ENCODE data around the gene PIK3R4. TPM values are rescaled to one million over a fixed set of nuclear protein-coding genes. Genes with fewer than 3 reads are reported as not detected.

Gene PIK3R4
- polyA plus RNA-seq, 1 donor (not counting 4 experiments of a cell fraction or from before 2014, with no cell fraction given): 49.2 TPM

- Histone ChIP-seq H3K9ac (ENCODE audit: control insufficient read depth, extremely low read depth, insufficient read depth, low read length) (no peak overlapping the region), H3K27ac (ENCODE audit: control insufficient read depth, insufficient read depth, low read length) (no peak overlapping the region), H3K4me2 (ENCODE audit: control insufficient read depth, extremely low read depth, insufficient read depth, low read depth, low read length) (no peak overlapping the region), H3K27me3 (ENCODE audit: control insufficient read depth, extremely low read depth, insufficient read depth, low read length) (no peaks in the 10 kb centered on the region), H4K20me1 (ENCODE audit: control insufficient read depth, extremely low read depth, insufficient read depth, low read length) (no peaks in the 10 kb centered on the region), H3K9me1 (ENCODE audit: control insufficient read depth, extremely low read depth, insufficient read depth, low read length) (no peaks in the 10 kb centered on the region), H3K36me3 (ENCODE audit: control insufficient read depth in 2 of 2, extremely low read depth in 1 of 2, insufficient read depth in 2 of 2, low read length in 2 of 2) (peaks cover 4% of the 10 kb centered on the region in 2 experiments), H2AFZ (ENCODE audit: control insufficient read depth, low read length) (no peak overlapping the region), H3K4me1 (ENCODE audit: control insufficient read depth, extremely low read depth, insufficient read depth, low read length) (no peaks in the 10 kb centered on the region), H3K79me2 (ENCODE audit: control insufficient read depth, insufficient read depth, low read length) (no peaks in the 10 kb centered on the region), H3K4me3 (ENCODE audit: control insufficient read depth in 2 of 3, extremely low read depth in 1 of 3, insufficient read depth in 2 of 3, low read depth in 1 of 3, low read length in 3 of 3) (no peak overlapping the region), H3K9me3 (ENCODE audit: control insufficient read depth, low read depth, low read length) (no peaks in the 10 kb centered on the region)
- TF ChIP-seq CTCF (optimal IDR thresholded peaks at IDR 0.05 in 1 of 3, IDR thresholded peaks at IDR 0.05 in 1 of 3, conservative IDR thresholded peaks at IDR 0.05 in 1 of 3; ENCODE audit: extremely low read depth in 1 of 3, insufficient read depth in 2 of 3, low read length in 3 of 3) (no peak), EZH2 (IDR thresholded peaks at IDR 0.05; ENCODE audit: low read length) (no peak)
- FAIRE-seq (no peak), DNase-seq (ENCODE audit: low read depth, low spot score) (no peak)
- dilution Hi-C loops (cut with MboI; ENCODE audit: extremely low pct_ligation_motif_present, low sequenced_read_pairs): no loop called here
Measured at GRCh38 chr3:130700541-130700940, 46.1 kb downstream of the PIK3R4 start.

DNA sequence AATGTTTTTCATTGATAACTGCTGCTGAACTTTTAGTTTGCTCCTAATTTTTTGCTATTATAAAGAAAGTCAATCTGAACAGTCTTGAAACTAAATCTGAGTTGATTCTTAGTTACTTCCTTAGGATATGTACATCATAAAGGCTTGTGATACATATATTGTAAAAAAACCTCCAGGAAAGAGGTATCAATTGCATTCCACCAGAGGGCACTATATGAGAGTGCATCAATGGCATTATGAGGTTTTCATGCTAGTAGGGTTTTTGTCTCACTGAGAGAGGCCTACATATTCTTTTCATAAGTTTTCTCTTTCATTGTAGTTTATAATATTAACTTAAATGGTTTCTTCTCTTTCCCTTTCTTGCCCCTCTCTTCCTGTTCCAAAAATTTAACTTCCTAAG is 46.9 kb downstream of the PIK3R4 start:
- H3K27ac ChIP-seq (ENCODE audit: control insufficient read depth, insufficient read depth, low read length): no peak overlapping the region
- H3K79me2 ChIP-seq (ENCODE audit: control insufficient read depth, insufficient read depth, low read length): no peaks in the 10 kb centered on the region
- H3K36me3 ChIP-seq (ENCODE audit: control insufficient read depth in 2 of 2, extremely low read depth in 1 of 2, insufficient read depth in 2 of 2, low read length in 2 of 2): peaks cover 4% of the 10 kb centered on the region in 2 experiments
- H3K4me1 ChIP-seq (ENCODE audit: control insufficient read depth, extremely low read depth, insufficient read depth, low read length): no peaks in the 10 kb centered on the region
- H3K27me3 ChIP-seq (ENCODE audit: control insufficient read depth, extremely low read depth, insufficient read depth, low read length): no peaks in the 10 kb centered on the region
- H3K9me1 ChIP-seq (ENCODE audit: control insufficient read depth, extremely low read depth, insufficient read depth, low read length): no peaks in the 10 kb centered on the region
- FAIRE-seq (peak; percentile 69), DNase-seq (ENCODE audit: low read depth, low spot score) (no peak)
- no peak overlapping the region for H2AFZ ChIP-seq (ENCODE audit: control insufficient read depth, low read length)
- peak in 2 of 3 experiments; percentile 52 to 57 for TF ChIP-seq CTCF (optimal IDR thresholded peaks at IDR 0.05 in 1 of 3, IDR thresholded peaks at IDR 0.05 in 1 of 3, conservative IDR thresholded peaks at IDR 0.05 in 1 of 3; ENCODE audit: extremely low read depth in 1 of 3, insufficient read depth in 2 of 3, low read length in 3 of 3)
- TF ChIP-seq EZH2 (IDR thresholded peaks at IDR 0.05; ENCODE audit: low read length): no peak
- no peak overlapping the region for H3K4me3 ChIP-seq (ENCODE audit: control insufficient read depth in 2 of 3, extremely low read depth in 1 of 3, insufficient read depth in 2 of 3, low read depth in 1 of 3, low read length in 3 of 3)
- H4K20me1 ChIP-seq (ENCODE audit: control insufficient read depth, extremely low read depth, insufficient read depth, low read length): no peaks in the 10 kb centered on the region
- H3K4me2 ChIP-seq (ENCODE audit: control insufficient read depth, extremely low read depth, insufficient read depth, low read depth, low read length): no peak overlapping the region
- dilution Hi-C loops (cut with MboI; ENCODE audit: extremely low pct_ligation_motif_present, low sequenced_read_pairs): no loop called here
- no peaks in the 10 kb centered on the region for H3K9me3 ChIP-seq (ENCODE audit: control insufficient read depth, low read depth, low read length)
- no peak overlapping the region for H3K9ac ChIP-seq (ENCODE audit: control insufficient read depth, extremely low read depth, insufficient read depth, low read length)
